Left lobe of liver (tissue), 2 donors: ENCODE results near the gene ALDH2. TPM values are rescaled to one million over a fixed set of nuclear protein-coding genes. Genes with fewer than 3 reads are reported as not detected.
"Not testable (repeated sequence)": the region's sequence is repeated elsewhere in the genome, so short reads cannot be mapped to it uniquely, and the experiment has no call there.

Experiments used
- ATAC-seq: fragments of 200-7000 bp; cut with Tn5 transposase; one replicate; pipeline ENCODE4 v1.9.1; 2020; ENCODE audit warnings: mild to moderate bottlenecking, moderate library complexity
- DNase-seq: peaks from one replicate; pipeline ENCODE4 v3.0.0-alpha.2; 2020; ENCODE audit warnings: low spot score
- total RNA-seq: library from RNA; stranded (reverse); gene quantifications from one replicate; pipeline ENCODE4 v1.2.1, GENCODE V29; 2021
- donor health status: DM: no; HTN: no; CAD: no; lungs with moderate emphysema.
- donor health status: DM: no; HTN: yes; CAD: no.

Gene ALDH2
- total RNA-seq, 1 donor from 2014 or later = 1,121 TPM

DNA sequence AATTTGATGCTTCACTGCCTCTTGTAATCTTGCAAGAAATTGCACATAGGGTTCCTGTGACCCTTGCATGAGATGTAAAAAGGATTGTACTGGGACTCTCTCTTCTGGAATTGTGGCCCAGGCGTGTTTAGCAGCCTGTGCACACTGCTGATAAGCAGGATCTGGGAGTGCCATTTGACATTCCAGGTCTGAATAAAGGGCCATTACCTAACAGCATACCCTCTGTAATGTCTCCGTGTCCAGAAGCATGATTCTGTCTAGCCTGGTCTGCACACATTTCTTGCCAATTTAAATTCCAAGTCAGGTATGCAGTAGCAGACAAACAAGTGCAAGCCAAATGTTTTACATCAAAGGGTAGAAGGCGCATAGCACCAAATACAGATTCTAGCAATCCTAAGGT, 57.2 kb downstream of the ALDH2 start:
- DNase-seq = no peak
- ATAC-seq = no peak

DNA sequence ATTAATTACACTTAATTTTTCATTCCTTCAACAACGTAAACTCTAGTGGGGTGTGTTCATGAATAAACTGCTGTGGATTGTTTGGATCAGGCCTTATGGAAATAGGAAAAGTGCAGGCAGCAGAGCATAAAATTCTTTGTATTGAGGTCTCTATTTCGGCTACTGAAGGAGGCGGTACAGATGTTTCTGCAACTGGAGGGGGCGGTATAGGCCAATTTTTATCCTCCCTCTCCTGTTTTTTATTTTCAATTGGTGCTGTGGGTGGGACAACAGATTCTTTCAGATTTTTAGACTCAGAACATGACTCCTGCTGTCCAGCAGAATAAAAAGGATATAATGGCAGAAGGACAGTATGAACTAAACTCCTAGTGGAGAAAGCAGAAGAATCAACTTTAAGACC, 57.6 kb downstream of the ALDH2 start:
- ATAC-seq, DNase-seq: not testable (repeated sequence)

DNA sequence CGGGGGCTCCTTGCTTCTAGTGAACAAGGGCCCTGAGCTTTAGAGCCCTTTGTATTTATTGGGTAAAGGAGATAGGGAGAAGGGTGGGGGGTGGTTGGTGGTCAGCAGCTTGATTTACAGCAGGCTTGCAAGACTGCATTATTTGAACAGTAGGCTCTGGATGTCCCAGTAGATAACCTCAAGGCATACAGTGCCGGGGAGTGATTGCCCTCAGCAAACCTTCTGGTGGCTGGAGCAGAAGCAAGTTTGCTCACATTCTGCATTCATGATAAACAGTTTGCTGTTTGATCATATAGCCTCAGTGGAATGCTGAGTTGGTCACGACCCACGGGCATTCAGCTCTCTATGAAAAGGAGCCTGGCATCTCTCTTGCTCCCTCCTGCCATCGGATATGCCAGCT, 58.8 kb downstream of the ALDH2 start:
- DNase-seq = no peak
- no peak for ATAC-seq

DNA sequence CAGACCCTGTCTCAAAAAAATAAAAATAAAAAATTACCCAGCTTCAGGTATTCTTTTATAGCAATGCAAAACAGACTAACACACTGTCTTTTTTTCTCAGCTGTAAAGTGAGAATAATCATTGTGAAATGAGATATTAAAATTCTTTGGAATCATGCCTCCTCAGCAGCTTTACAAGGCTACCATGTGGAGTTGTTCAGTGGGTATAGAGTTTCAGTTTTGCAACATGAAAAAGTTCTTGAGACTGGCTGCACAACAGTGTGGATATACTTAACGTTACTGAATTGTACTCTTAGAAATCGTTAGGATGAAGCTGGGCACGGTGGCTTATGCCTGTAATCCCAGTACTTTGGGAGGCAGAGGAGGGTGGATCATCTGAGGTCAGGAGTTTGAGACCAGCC, 59.6 kb downstream of the ALDH2 start:
- DNase-seq (no peak), ATAC-seq (no peak)

DNA sequence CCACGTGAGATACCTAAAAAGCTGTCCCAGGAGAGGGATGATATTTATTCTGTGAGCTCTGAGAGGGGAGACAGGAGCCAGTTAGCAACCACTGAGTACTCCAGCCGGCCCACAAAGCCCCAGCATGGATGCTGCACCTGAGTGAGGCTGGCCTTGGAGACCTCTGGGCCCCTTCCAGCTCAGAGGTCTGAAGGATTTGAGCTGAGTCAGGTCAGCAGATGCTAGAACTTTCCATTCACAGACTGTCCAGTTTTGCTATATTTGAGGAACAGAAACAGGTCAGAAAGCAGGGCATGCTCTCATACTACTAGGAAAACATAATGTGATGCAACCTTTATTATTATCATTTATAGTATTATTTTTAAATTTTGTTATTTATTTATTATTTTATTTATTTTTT, 60.3 kb downstream of the ALDH2 start:
- ATAC-seq (no peak), DNase-seq (no peak)

DNA sequence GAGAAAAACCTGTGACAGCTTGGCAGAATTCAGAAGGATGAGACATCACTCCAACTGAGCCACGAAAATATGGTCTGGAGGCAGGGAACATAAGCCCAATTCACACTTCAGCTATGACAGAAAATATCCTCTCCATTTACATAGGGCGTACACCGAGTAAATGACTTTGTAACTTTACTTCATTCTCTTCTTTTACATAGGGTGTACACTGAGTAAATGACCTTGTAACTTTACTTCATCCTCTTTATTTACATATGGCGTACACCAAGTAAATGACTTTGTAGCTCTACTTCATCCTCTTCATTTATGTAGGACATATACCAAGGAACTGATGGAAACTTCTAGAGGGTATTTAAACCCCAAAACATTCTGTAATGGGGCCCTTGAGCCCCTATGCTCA, 61.2 kb downstream of the ALDH2 start:
- DNase-seq (no peak), ATAC-seq (no peak)

DNA sequence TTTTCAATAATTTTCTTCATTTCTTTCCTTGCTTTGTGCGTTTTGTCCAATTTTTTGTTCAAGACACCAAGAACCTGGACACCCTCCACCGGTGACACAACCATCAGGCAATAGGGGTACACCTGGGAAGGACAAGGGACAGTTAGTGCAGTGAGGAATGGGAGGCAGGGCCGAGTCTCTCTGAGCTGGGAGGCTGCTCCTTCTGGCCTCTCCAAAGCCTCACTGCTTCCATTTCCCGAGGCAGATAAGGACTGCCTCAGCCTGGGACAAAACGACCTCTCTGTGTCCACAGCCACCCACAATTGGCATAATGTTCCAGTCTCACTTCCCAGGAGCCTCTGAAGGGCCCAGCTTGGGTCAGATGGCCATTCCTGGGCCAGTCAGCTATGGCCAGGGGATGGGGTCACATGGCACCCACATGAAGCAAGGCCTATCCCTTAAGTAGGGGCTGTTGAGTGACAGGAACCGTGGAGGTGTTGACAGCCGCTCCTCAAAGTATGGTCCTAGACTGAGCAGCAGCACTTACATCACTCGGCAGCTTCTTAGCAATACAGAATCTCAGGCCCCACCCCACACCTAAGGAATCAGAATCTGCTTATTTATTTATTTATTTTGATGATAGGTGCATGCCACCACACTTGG, 61.7 kb downstream of the ALDH2 start:
- DNase-seq = no peak
- no peak for ATAC-seq

DNA sequence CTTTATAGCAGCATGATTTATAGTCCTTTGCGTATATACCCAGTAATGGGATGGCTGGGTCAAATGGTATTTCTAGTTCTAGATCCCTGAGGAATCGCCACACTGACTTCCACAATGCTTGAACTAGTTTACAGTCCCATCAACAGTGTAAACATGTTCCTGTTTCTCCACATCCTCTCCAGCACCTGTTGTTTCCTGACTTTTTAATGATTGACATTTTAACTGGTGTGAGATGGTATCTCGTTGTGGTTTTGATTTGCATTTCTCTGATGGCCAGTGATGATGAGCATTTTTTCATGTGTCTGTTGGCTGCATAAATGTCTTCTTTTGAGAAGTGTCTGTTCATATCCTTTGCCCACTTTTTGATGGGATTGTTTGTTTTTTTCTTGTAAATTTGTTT, 62.9 kb downstream of the ALDH2 start:
- not testable (repeated sequence) for ATAC-seq, DNase-seq

DNA sequence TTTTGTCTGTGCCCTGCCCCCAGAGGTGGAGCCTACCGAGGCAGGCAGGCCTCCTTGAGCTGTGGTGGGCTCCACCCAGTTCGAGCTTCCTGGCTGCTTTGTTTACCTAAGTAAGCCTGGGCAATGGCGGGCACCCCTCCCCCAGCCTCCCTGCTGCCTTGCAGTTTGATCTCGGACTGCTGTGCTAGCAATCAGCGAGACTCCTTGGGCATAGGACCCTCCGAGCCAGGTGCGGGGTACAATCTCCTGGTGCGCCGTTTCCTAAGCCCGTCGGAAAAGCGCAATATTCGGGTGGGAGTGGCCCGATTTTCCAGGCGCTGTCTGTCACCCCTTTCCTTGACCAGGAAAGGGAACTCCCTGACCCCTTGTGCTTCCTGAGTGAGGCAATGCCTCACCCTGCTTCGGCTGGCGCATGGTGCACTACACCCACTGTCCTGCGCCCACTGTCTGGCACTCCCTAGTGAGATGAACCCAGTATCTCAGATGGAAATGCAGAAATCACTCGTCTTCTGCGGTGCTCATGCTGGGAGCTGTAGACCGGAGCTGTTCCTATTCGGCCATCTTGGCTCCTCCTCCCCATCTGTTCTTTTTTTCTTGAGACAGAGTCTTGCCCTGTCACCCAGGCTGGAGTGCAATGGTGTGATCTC, 68.1 kb downstream of the ALDH2 start:
- DNase-seq, ATAC-seq: not testable (repeated sequence)

DNA sequence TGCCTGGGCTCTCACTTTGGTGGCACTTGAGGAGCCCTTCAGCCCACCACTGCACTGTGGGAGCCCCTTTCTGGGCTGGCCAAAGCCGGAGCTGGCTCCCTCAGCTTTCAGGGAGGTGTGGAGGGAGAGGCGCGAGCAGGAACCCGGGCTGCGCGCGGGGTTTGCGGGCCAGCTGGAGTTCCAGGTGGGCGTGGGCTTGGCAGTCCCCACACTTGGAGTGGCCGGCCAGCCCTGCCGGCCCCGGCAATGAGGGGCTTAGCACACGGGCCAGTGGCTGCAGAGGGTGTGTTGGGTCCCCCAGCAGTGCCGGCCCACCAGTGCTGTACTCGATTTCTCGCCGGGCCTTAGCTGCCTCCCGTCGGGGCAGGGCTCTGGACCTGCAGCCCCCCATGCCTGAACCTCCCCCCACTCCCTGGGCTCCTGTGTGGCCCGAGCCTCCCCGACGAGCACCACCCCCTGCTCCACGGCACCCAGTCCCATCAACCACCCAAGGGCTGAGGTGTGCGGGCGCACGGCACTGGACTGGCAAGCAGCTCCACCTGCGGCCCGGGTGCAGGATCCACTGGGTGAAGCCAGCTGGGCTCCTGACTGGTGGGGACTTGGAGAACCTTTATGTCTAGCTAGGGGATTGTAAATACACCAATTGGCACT, 68.9 kb downstream of the ALDH2 start:
- not testable (repeated sequence) for ATAC-seq, DNase-seq

DNA sequence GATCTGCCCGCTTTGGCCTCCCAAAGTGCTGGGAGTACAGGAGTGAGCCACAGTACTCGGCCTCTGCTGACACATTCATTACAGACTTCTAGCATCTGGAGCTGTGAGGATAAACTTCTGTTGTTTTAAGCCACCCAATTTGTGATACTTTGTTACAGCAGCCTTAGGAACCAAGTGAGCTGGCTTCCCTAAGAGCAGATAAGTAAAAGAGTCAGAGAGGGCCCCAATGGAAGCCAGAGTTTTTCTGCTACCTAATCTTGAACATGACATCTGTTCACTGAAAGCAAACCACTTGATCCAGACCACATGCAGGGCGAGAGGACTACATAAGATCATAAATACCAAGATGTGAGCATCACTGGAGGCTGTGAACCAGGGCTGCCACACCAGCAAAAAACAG, 71.6 kb downstream of the ALDH2 start:
- ATAC-seq (no peak), DNase-seq (no peak)

DNA sequence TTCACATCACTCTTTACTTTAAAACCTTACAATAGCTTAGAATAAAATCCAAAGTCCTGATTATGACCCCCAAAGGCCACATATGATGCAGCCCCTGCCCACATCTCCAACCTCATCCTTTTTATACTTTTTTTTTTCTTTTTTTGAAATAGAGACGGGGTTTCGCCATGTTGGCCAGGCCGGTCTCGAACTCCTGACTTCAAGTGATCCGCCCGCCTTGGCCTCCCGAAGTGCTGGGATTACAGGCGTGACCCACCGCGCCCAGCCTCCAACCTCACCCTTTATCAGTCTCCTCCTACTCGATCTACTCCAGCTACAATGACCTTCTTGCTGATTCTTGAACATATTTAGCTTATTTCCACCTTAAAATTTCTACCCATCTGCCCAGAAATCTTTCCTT, 74.1 kb downstream of the ALDH2 start:
- ATAC-seq (no peak), DNase-seq (no peak)

DNA sequence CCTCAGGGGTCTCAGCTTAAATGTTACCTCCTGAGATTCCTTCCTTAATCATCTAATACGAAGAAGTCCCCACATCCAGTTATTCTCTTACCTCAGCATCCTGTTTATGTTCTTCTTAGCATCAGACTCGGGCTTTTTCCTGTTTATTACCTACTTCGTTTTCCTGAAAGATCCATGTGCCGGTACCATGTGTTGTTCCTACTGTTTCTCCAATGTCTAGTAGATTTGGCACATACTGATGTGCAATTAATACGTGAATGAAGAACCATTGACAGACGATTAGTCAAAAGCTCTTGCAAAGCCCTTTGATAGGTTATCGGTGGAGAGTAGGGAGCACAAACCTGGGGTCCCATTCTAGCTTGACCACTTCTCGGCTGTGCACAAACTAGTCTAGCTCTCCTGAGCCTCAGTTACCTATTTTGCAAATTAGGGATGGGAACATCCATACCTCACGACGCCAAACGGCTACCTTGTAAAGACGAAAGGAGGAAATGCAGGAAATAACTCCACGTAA, 74.6 kb downstream of the ALDH2 start:
- ATAC-seq = no peak
- DNase-seq = no peak

DNA sequence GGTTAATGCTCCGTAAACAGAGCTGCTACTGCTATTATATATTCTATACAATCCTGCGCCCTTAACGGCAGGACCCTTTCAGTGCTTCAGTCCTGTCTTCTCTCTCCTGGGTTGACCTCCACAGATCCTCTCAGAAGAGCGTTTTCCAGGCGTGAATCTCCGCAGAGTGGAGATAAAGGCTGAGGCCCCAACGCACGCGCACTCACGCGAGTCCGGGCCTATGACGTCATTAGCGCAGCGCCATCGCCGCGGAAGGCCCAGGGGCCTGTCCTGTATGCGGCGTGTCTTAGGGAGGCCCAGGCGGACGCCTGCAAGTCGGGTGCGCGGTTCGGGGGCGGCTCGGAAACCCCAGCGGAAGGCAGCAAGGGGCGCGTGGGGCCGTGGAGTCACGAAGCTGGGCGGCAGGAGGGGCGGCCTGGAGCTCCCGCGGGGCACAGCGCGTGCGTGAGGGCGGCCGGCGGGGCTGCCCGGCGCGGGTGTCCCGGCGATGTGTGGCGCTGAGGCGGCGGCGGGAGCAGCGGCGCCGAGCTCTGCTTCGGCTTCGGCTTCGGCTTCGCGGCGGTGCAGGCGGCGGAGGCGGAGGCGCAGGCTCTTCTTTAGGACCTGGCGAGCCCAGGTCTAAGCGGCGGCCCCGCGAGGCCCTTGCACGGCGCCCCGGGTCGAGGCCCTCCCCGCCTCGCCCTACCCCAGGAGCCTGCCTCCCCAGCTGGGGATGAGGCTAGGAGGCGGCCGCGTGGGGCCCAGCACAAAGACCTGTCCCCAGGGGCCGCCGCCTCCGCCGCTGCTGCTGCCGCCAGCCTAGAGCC, 75.2 kb downstream of the ALDH2 start, which contains the start of gene MAPKAPK5:
MAPKAPK5 (plus strand) TSS at position 479 of the 806 bp plus-strand sequence. CDS start 506 bp downstream, outside the sequence.
- ATAC-seq (peak; percentile 89), DNase-seq (peak; percentile 96)

DNA sequence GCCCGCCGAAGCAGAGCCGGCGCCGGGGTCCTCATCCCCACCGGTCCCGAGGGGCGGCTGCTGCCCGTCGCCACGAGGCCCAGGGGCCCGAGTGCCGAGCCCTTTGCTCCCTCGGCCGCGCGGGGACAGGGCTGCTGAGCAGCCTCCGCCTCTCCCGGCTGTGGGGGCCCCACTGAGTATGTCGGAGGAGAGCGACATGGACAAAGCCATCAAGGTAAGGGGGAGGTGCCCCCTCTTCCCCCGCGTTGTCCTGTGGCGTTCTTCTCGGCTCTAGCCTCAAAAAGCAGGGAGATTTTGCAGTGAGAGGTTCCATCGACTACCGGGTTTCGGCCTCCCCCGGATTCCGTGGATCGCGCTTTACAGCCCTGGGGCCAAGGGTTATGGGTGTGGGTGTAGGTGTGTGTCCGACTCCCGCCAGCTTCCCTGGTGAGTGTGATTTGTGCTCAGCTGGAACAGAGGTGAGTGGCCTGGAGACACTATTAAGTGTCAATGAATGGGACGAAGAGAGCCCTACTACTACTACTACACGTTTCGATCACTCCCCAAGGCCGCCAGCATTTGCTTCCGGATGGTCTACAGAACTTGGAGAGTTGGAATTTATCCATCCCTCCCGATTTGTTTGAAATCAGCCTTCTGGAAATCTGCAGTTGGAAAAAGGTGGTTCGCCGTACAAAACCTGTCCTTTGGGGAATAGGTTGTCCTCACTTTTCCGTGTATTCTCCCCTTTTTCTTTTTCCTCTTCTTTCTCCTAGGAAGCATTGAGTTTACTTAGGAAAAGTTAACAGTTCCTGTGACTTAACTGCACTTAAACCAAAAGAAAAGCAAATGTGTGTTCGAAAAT, 76.0 kb downstream of the ALDH2 start:
- peak; percentile 51 for DNase-seq
- ATAC-seq = peak; percentile 64

DNA sequence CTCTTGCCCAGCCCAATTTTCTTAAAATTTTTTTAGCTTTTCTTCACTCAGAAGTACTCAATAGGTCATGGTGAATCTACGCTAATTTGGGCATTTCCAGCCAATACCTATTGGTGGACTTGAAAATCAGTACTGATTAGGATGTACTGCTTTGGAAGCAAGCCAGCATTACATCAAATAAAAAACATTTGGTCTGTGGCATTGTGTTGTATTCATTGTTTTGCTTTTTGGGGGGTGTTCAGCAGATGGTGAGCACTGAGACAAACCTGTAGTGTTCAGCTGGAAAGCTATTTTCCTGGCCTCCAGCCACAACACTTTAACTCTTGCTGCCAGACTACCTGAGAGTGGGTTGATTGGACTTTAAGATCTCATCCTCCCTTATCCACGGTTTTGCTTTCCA, 79.3 kb downstream of the ALDH2 start:
- no peak for ATAC-seq

DNA sequence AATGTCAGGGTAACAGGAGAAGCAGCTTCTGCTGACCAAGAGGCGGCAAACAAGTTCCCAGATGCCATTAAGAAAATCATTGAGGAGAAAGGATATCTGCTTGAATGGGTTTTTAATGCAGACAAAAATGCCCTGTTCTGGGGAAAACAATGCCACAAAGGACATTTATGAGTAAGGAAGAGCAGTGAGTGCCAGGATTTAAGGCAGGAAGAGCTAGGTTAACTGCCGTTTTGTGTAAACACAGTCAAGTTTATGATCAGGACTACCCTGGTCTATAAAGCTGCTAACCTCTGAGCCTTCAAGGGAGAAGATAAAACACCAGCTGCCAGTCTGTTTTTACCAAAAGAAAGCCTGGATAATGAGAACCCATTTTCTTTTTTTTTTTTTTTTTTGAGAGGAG, 83.8 kb downstream of the ALDH2 start:
- ATAC-seq = no peak

More for the DNA sequence above, 79.3 kb downstream of the ALDH2 start:
- DNase-seq = no peak

DNA sequence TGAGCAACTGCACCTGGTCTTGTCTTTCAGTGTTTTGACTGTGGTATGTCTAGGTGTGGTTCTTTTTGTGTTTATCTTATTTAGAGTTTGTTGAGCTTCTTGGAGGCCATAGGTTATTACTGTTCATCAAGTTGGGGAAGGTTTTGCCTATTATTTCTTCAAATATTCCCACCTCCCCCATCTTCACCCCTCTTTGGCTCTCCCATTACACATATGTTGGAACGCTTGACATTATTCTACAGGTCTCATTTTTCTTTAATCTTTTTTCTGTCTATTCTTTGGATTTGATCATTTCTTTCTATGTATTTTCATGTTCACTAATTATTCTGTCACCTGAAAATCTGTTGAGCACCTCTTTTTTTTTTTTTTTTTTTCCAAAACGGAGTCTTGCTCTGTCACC, 91.5 kb downstream of the ALDH2 start:
- no peak for DNase-seq
- ATAC-seq = no peak

More for the DNA sequence above, 83.8 kb downstream of the ALDH2 start:
- DNase-seq = no peak

DNA sequence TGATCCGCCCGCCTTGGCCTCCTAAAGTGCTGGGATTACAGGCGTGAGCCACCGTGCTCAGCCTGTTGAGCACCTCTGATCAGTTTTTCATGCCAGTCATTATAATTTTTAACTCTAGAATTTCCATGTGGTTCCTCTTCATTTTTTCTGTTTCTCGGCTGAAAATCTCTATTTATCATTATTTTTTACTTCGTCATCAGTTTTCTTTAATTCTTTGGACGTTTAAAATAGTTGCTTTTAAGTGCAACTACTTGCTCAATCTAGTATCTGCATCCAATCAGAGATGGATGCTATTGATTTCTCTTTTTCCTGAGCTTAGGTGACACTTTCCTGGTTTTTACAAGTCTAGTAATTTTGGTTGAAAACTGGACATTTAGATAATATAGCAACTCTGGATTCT, 92.0 kb downstream of the ALDH2 start:
- ATAC-seq = no peak
- no peak for DNase-seq

DNA sequence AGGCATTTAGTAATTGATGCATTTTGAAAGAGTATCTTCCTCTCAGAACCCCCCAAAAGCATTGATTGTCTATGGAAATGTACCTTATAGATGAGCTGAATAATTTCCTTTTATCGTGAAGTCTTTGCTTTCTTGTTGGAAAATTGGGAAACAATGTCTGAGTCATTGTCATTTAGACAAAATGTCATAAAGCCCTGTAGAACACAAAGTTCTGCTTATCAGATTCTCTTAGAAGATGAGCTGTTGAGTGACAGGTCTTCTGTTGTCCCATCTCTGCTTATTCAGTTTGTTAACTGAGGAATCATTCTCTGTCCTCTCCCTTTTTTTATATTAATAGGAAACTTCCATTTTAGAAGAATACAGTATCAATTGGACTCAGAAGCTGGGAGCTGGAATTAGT, 98.2 kb downstream of the ALDH2 start:
- no peak for DNase-seq
- no peak for ATAC-seq
